ENCODE measurements around the gene FRAT2. TPM values are rescaled to one million over a fixed set of nuclear protein-coding genes. Genes with fewer than 3 reads are reported as not detected.

The FRAT2 gene
- total RNA-seq, 2 donors from 2014 or later, result 43.0 to 45.3 TPM

GRCh38 chr10:97358349-97358748 is 23.8 kb upstream of the FRAT2 start:
- intact Hi-C loops (cut with DNase I), result no loop called here

GRCh38 chr10:97356918-97357317 is 22.4 kb upstream of the FRAT2 start:
- TF ChIP-seq POLR2AphosphoS5 (IDR thresholded peaks at IDR 0.05), result no peak
- no peak for TF ChIP-seq POLR2A (IDR thresholded peaks at IDR 0.05)
- TF ChIP-seq CTCF (IDR thresholded peaks at IDR 0.05), result no peak
- DNase-seq (ENCODE audit: low spot score), result no peak
- Histone ChIP-seq H3K4me1 (replicated peaks) (no peaks in the 10 kb centered on the region), H3K9me3 (no peaks in the 10 kb centered on the region), H3K27ac (no peak overlapping the region), H3K27me3 (replicated peaks; ENCODE audit: insufficient read depth) (no peaks in the 10 kb centered on the region), H3K4me3 (no peak overlapping the region), H3K36me3 (no peaks in the 10 kb centered on the region)
- WGBS, result 89% methylated on average over 6 of the region's 7 CpGs
- intact Hi-C loops (cut with DNase I), result no loop called here

More at GRCh38 chr10:97358349-97358748, 23.8 kb upstream of the FRAT2 start:
- Histone ChIP-seq H3K36me3 (no peaks in the 10 kb centered on the region), H3K4me1 (replicated peaks) (no peaks in the 10 kb centered on the region), H3K9me3 (no peaks in the 10 kb centered on the region), H3K27ac (no peak overlapping the region), H3K27me3 (replicated peaks; ENCODE audit: insufficient read depth) (no peaks in the 10 kb centered on the region), H3K4me3 (no peak overlapping the region)
- no peak for DNase-seq (ENCODE audit: low spot score)
- 94% methylated on average over 4 of the region's 4 CpGs for WGBS
- no peak for TF ChIP-seq POLR2AphosphoS5 (IDR thresholded peaks at IDR 0.05)
- TF ChIP-seq POLR2A (IDR thresholded peaks at IDR 0.05), result no peak
- TF ChIP-seq CTCF (IDR thresholded peaks at IDR 0.05), result no peak

GRCh38 chr10:97356318-97356914 is 21.9 kb upstream of the FRAT2 start:
- no peak for TF ChIP-seq CTCF (IDR thresholded peaks at IDR 0.05)
- no peak for TF ChIP-seq POLR2AphosphoS5 (IDR thresholded peaks at IDR 0.05)
- no peak for TF ChIP-seq POLR2A (IDR thresholded peaks at IDR 0.05)
- WGBS, result 84% methylated on average over 6 of the region's 6 CpGs
- DNase-seq (ENCODE audit: low spot score), result no peak
- intact Hi-C loops (cut with DNase I), result no loop called here
- no peaks in the 10 kb centered on the region for H3K4me1 ChIP-seq (replicated peaks)
- H3K9me3 ChIP-seq, result no peaks in the 10 kb centered on the region
- no peaks in the 10 kb centered on the region for H3K36me3 ChIP-seq
- H3K27me3 ChIP-seq (replicated peaks; ENCODE audit: insufficient read depth), result no peaks in the 10 kb centered on the region
- no peak overlapping the region for H3K27ac ChIP-seq
- H3K4me3 ChIP-seq, result no peak overlapping the region

GRCh38 chr10:97355571-97355975 is 21.0 kb upstream of the FRAT2 start:
- WGBS, result 59% methylated on average over 5 of the region's 5 CpGs
- Histone ChIP-seq H3K9me3 (no peaks in the 10 kb centered on the region), H3K36me3 (no peaks in the 10 kb centered on the region), H3K4me1 (replicated peaks) (no peaks in the 10 kb centered on the region), H3K27ac (no peak overlapping the region), H3K27me3 (replicated peaks; ENCODE audit: insufficient read depth) (no peaks in the 10 kb centered on the region), H3K4me3 (no peak overlapping the region)
- DNase-seq (ENCODE audit: low spot score), result peak; percentile 35
- intact Hi-C loops (cut with DNase I), result no loop called here
- TF ChIP-seq POLR2AphosphoS5 (IDR thresholded peaks at IDR 0.05) (peak; percentile 41), CTCF (IDR thresholded peaks at IDR 0.05) (peak in 3 of 4 experiments; percentile 39 to 65 (median 62)), POLR2A (IDR thresholded peaks at IDR 0.05) (no peak)

GRCh38 chr10:97353945-97354344 is 19.4 kb upstream of the FRAT2 start:
- TF ChIP-seq POLR2A (IDR thresholded peaks at IDR 0.05), result no peak
- TF ChIP-seq POLR2AphosphoS5 (IDR thresholded peaks at IDR 0.05), result no peak
- no peak overlapping the region for H3K4me3 ChIP-seq
- DNase-seq (ENCODE audit: low spot score), result no peak
- H3K9me3 ChIP-seq, result no peaks in the 10 kb centered on the region
- 86% methylated on average over 4 of the region's 4 CpGs for WGBS
- no peaks in the 10 kb centered on the region for H3K4me1 ChIP-seq (replicated peaks)
- no peaks in the 10 kb centered on the region for H3K36me3 ChIP-seq
- intact Hi-C loops (cut with DNase I), result no loop called here
- no peaks in the 10 kb centered on the region for H3K27me3 ChIP-seq (replicated peaks; ENCODE audit: insufficient read depth)
- no peak overlapping the region for H3K27ac ChIP-seq

All from prostate gland (tissue), 2 donors.